GM18507 (cell line): ENCODE measurements around the gene CACNG5.

Source experiments
- DNase-seq: peaks from one replicate; pipeline ENCODE4 v3.0.0; 2011; ENCODE audit warnings: low read depth; ENCODE audit not compliant: insufficient read length; ENCODE audit errors: extremely low spot score
- FAIRE-seq: peaks from 2 replicates; lab custom pipeline; 2011; peaks lifted over from hg19 to GRCh38; lab: Jason Lieb, UNC

The CACNG5 gene, protein sequence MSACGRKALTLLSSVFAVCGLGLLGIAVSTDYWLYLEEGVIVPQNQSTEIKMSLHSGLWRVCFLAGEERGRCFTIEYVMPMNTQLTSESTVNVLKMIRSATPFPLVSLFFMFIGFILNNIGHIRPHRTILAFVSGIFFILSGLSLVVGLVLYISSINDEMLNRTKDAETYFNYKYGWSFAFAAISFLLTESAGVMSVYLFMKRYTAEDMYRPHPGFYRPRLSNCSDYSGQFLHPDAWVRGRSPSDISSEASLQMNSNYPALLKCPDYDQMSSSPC

DNA sequence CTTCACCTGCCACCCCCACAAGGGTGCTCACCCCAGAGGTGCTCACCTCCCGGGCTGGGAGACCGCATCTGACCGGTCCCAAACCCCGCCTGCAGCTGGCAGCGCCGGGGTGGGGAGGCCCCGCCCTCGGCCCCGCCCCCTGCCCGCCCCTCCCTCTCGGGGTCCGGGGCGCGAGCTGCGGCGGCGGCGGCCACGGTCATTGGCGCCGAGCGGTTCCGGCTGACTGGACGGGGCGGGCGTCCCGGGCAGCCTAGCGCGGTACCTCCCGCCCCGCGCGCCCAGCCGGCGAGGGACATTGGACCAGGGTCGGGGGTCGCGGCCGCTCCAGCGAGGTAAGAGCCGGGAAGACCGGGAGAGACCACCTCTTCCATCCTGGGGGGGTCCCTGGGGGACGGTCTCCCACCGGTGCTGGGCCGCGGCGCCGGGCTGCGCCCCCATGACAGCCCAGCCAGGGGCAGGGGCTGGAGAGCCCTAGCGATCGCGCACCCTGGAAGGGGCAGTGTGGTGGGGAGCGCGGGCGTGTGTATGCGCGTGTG lies at the start of gene CACNG5:
CACNG5 (plus strand) TSS at position 199 of the 536 bp plus-strand sequence. CDS start 42,216 bp downstream, outside the sequence.
- DNase-seq (no peak), FAIRE-seq (no peak)

DNA sequence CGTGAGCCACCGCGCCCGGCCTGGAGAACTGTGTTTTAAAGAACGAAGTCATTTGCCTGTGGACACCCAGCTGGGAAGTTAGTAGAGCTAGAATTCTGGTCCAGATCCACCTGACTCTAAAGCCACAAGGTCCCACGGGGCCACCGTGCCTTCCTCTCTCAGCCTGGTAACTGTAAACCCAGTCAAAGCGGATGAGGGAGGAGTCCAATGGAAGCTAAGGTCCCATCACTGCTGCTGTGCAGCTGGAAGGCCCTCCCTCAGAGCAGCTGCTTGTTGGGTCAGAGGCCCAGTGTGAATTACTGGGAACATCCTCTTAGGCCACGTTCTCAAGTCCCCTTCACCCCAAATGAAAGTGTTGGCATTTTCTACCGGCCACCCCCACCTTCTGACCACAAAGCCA lies 48.8 kb upstream of the CACNG5 start:
- no peak for DNase-seq
- no peak for FAIRE-seq

DNA sequence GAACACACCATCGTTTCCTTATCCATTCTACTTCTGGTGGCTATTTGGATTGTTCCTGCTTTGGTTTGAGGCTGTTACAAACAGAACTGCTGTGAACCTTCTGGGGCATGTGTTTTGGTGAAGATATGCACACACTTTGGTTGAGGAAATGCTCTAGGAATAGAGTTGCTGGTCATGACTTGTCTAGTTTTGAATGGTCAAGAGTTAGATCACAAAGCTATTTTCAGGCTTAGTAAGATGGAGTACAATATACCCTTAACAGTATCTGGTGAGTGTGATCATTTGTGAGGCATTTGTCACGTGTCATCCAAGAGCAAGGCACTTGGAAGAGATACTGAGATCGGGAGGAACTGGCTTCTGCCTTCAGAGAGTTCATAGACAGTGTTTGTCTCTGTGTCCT lies 47.0 kb upstream of the CACNG5 start:
- DNase-seq: no peak
- no peak for FAIRE-seq

DNA sequence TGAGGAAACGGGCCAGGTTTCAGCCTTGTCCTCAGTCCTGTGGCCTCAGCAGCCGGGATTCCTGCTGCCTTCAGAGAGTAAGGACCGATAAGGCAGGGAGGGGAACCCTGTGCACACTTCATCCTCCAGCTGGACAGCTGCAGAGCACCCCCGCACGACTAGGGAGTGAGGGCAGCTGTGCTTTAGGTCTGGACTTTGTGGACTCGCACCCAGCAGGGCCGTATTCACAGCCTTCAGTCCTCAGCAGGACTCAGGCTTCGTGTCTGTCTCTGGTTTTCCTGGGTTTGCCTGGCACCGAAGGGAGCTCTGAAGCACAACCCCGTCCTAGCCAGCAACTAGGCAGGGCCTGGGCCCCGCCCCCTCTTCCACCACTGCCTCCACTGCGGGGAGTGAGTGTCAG lies 45.8 kb upstream of the CACNG5 start:
- FAIRE-seq (no peak), DNase-seq (no peak)

DNA sequence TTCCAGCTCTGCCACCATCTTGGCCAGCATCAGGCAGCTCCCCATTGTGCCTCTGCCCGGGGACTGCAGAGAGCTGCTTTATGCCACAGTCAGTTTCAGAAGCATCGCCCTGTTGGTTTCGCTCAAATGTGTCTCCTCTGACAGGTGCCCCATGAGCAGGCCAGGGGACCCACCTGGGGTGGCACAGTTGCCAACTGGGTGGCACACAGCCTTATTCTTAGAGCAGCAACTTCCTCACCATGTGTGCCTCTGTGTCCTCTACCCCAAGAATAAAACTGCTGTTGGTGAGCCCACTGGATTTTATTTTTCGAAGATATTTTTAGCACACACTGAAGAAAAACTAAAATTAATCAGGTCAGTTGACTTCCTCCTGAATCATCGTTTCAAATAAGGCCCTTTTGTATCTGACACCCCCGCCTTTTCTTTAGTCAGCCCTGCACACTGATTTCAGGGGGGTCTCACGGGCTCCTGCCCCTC lies 44.9 kb upstream of the CACNG5 start:
- no peak for DNase-seq
- FAIRE-seq: no peak

DNA sequence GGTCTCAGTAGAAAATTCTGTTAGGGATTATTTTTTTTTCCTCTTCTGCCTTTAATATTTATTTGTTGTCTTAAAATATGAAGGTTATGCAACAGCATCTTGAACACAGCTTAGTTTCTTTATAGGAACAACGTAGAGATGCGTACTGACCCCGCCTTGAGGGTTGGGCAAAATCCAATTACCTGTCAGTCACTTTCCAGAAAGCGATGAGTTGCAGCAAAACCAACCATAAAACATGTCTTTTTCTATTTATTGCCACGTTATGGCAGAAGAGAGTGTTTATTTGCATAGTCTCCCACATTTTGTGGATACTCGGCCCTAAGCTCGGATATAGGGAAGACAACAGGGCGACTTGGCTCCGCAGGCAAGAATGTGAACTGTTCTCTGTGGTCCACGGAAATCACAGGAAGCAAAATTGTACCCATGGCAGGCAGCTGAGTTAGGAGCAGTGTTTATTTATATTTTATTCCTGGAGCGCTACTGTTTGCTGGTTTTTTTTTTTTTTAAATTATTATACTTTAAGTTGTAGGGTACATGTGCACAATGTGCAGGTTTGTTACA lies 44.3 kb upstream of the CACNG5 start:
- no peak for DNase-seq
- no peak for FAIRE-seq

DNA sequence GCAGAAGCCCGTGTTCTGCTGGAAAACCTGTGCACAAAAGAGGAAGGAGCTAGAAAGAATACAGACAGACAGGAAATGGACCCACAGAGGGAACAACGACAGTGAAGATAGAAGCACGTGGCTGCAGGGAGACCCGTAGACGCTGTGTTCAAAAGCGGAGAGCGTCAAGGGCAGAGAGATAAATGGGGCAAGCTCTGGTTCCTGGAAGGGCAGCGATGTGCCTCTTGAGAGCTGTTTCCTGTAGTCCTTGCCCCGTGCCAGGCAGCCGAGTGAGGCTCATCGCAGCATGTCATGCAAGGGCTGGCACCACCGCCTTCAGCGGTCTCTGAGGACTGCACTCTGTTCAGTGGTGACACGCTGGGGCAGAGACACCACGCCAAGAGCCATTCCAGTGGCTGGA lies 43.6 kb upstream of the CACNG5 start:
- DNase-seq: no peak
- FAIRE-seq: no peak

DNA sequence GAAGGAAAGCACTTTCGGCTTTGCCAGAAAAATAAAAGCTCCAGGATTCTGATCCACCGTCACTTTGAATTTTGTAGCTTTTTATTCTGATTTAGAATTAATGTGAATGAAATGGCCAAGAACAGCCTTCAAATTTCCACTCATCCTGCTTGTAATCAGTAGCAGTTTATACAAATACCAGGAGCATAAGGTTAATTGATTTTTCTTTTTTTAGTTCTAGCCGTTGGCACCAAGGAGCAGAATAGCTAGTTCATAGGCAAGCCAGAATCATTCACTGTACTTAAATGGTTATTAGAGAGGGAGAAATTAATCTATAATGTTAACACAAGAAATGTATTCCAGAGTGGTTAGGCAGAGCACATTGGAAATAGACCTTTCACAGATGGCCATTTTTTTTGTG lies 41.1 kb upstream of the CACNG5 start:
- FAIRE-seq (no peak), DNase-seq (no peak)

DNA sequence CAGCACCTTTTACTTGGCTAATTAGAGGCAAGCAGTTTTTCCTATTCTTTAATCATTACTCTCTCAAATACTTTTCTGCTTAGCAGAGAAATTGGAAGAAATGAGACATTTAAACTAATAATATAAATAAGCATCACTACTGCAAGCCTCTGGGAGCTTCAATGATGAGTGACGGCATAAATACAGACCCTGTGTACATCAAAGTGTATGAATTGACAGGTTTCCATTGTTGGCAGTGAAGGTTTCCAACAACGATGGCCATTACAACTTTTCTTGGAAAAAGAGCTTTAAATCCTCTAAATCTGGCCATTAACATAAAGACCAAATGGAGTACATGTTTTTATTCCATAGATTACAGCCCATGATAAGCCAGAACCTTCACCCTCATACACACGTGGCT lies 39.4 kb upstream of the CACNG5 start:
- FAIRE-seq (no peak), DNase-seq (no peak)

DNA sequence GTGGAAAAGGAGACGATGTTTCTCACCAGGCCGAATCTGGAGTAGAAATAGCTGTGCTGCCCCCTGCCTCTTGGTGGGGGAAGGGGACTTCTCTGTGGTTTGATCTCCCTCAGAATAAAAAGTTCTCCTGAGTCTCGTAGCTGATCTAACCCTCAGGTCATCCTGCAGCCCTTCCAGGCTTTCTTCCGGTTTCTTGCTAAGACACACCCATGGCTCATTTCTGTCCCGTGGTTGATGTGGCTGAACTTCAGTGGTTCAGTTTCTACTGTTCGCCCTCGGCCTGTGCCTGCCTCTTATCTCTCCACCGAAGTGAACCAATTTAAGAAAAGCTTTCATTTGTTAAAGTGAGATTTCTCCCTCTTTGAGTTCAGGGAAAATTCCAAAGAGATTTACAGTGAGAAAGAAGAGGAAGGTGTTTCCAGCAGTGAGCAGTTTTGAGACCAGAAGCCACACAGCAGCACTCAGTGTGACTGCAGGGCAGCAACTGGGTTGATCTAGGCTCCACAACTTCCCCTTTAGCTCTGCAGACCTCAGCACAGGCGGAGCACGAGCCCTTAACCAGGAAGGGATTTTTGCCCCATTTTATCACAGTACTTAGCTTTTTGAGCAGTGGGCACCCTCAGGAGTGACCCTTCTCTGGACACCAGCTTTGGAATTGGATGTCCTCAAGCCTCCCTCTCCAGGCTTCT lies 34.9 kb upstream of the CACNG5 start:
- DNase-seq (no peak), FAIRE-seq (no peak)

DNA sequence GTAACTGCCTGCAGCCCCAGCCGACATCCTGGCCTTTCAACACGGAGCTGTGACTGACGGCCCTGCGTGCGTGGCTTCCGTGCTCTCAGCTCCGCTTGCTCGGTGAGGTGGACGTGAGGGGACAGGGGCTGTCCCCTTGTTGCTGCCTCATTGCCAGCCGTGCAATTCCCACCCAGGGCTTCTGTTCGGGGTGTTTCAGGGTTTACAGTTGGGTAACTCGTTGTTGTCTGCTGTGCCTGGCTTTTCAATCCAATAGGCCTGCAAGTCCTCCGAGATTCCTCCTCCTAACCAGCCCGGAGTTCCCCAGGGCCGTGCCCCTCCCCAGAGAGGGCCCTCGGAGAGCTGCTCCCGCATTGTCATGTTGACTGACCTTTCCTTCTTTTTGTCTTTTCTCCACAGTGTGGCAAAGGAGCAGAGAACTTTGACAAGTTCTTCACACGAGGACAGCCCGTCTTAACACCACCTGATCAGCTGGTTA lies 31.4 kb upstream of the CACNG5 start:
- FAIRE-seq (no peak), DNase-seq (no peak)

DNA sequence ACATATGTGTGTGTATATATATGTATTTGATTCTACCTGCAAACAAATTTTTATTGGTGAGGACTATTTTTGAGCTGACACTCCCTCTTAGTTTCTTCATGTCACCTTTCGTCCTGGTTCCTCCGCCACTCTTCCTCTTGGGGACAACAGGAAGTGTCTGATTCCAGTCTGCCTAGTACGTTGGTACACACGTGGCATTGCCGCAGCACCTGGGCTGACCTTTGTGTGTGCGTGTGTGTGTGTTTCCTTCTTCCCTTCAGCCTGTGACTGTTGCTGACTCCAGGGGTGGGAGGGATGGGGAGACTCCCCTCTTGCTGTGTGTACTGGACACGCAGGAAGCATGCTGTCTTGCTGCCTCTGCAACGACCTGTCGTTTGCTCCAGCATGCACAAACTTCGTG lies 29.4 kb upstream of the CACNG5 start:
- no peak for DNase-seq

DNA sequence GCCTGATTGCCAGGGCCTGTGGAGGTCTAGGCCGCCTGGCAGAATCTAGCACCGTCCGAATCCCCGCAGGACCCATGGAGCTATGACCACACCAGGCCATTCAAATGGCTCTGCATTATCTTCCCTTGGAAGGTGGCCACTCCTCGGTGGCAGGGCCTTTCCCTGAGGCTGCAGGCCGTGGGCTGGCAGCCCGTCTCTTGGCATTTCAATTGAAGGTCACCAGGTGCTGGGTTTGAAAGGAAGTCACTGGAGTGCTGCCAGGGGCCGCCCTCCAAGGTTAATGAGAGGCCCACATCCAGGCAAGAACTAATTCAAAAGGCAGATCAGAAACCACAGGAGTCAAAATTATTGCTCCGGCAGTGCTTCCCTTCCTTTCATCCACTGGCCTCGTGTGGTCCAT lies 27.7 kb upstream of the CACNG5 start:
- FAIRE-seq (no peak), DNase-seq (no peak)

More for the DNA sequence above, 29.4 kb upstream of the CACNG5 start:
- FAIRE-seq: no peak

DNA sequence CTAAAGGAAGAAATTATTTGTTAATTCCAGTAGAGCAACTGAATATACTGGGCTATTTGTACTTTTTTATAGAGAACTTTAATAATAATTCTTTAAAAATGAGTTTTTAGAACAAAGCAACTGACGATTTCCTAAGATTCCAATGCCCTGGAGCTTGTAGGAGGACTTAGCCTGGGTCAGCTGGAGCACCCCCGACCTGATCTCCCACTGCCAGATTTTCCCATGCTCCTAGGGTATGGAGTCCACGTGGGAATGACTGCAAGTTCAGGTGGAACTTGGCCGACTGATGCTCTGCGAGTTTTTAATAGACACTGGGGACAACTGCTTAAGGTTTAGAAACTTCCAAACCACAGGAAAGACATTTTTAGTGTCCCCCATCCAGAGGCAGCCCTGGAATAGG lies 25.5 kb upstream of the CACNG5 start:
- FAIRE-seq (no peak), DNase-seq (no peak)

DNA sequence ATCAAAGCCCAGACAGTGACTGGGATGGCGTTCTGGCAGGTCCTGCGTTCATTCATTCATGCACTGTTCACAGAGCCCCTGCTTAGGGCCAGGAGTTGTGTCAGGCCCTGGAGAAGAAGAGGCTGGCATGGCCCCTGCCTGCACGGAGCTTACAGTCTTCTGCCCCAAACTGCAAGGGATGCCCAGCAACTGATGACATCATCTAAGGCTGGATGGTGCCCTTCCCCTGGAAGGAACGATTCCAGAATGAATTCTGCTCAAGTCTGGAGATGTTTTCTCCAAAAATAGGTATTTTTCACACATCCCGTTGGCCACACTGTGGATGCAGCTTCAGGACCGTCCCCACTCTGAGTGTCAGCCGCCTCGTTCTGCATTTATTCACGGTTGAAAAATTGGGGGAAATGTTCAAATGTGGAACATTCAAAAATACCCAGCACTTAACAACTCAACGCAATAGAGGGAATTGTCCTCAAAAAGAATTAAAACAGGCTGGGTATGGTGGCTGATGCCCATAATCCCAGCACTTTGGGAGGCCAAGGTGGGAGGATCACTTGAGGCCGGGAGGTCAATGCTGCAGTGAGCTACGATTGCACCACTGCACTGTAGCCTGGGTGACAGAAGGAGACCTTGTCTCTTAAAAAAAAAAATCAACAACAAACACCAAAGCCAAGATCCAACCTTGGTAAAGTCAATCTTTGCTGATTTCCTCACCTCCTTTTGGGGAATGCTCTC lies 23.8 kb upstream of the CACNG5 start:
- DNase-seq (no peak), FAIRE-seq (no peak)

DNA sequence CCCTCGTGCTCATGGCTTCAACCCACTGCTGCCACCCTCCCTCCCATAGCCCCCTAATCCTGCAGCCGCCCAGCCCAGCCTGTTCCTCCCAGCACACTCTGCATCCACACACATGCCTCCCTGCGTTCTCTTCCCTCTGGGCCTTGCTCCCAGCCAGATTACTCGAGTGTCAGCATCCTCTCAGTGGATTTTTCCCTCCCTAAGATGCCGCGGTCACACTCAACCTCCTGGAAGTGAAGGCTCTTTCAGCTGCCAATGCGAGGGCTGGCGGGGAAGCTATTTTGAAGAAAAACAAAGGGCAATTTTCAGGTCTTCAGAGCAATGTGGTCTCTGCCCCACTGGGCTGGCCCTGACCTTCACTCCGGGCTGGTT lies 23.2 kb upstream of the CACNG5 start:
- no peak for FAIRE-seq
- no peak for DNase-seq

DNA sequence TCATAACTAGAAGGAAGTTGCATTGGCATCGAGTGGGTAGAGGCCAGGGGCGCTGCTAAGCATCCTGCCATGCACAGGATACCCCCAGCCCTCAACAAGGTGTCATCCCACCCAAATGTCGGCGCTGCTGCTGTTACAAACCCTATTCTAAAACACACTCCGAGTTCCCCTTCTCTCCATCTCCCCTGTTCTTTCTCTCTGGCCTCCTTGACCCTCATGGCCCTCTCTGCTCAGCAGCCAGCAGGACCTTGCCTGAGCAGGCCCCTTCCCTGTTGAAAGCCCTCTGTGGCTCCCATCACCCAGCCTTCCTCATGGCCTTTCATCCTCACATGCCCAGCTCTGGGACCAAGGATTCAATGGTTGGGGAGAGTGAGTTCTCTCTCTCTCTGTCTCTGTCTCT lies 22.3 kb upstream of the CACNG5 start:
- FAIRE-seq: no peak
- DNase-seq: no peak

DNA sequence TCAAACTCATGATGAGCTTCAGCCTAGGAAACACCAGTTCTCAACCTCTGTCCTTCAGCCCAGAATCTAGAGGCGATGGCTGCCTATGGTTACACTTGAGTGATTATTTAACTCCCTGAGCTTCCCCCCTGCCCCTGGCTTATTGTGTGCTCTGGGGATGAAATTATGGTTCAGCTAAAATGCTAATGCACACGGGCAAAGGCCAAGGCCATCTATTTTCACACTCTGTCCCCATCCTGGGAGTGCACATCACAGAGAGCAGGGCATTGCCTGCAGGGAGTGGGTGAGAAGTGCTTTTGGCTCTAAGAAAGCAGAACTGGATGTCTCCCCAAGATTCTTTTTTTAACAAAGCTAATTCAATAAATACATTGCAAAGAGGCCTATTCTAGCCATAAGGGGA lies 21.6 kb upstream of the CACNG5 start:
- FAIRE-seq (no peak), DNase-seq (no peak)

DNA sequence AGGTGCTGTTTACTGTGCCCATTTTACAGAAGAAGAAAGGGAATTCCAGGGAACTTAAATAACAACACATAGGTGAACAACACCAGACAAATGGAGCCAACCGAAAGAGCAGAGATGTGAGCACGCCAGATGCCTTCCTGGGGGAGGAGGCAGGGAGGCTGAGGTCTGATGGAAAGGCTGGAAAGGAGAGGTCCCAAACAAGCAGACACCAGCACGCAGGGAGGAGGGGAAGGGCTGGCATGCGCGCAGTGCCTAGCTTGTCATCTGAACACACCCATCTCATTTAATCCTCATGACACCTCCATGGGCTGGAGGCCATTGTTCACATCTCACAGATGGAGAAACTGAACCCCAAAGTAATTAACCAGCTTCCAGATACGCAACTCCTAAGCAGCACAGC lies 20.9 kb upstream of the CACNG5 start:
- no peak for DNase-seq
- FAIRE-seq: no peak

DNA sequence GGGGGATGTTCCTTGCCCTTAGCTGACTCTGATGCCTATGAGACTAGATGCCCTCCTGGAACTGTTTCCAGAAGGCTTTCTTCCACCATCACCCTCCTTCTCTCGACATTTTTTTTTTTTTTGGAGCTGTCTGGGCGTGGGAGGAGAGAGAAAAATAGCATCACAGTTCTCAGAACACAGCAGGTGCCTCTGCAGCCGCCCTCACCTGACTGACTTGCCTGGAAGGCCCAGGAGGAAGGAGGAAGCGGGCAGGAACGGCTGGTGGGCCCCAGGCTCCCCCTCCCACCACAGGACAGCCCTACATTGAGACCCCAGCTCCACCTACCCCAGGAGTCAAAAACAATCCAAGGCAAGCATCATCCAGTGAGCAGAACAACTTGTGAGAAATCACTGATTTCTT lies 20.3 kb upstream of the CACNG5 start:
- no peak for FAIRE-seq
- DNase-seq: no peak
